HG02943 (cell line): ENCODE measurements around the gene LMBRD1.
"Not testable (repeated sequence)": the region's sequence is repeated elsewhere in the genome, so short reads cannot be mapped to it uniquely, and the experiment has no call there.

ENCODE experiments used
- ATAC-seq: cut with Tn5 transposase; IDR thresholded peaks from one replicate; pipeline ENCODE4 v1.9.1; 2021; ENCODE audit warnings: mild to moderate bottlenecking, low read depth, moderate library complexity; ENCODE audit not compliant: unreplicated experiment

The LMBRD1 gene

GRCh38 chr6:69758214-69758613 is 38.6 kb downstream of the LMBRD1 start:
- no peak for ATAC-seq

- no peak for ATAC-seq
Observed at GRCh38 chr6:69756907-69757306, 39.9 kb downstream of the LMBRD1 start.

- ATAC-seq: no peak
Observed at GRCh38 chr6:69756366-69756765, 40.4 kb downstream of the LMBRD1 start.

GRCh38 chr6:69735027-69735426 is 61.8 kb downstream of the LMBRD1 start:
- ATAC-seq: no peak

- peak; percentile 65 for ATAC-seq
Observed at GRCh38 chr6:69732640-69733039, 64.2 kb downstream of the LMBRD1 start.

- ATAC-seq: no peak
Observed at GRCh38 chr6:69732045-69732444, 64.8 kb downstream of the LMBRD1 start.

GRCh38 chr6:69729870-69730449 is 66.8 kb downstream of the LMBRD1 start:
- no peak for ATAC-seq

- ATAC-seq: no peak
Observed at GRCh38 chr6:69722683-69723082, 74.1 kb downstream of the LMBRD1 start.

- peak; percentile 76 for ATAC-seq
Observed at GRCh38 chr6:69719602-69720193, 77.1 kb downstream of the LMBRD1 start.

GRCh38 chr6:69706724-69707123 is 90.1 kb downstream of the LMBRD1 start:
- ATAC-seq: no peak

GRCh38 chr6:69705954-69706353 is 90.9 kb downstream of the LMBRD1 start:
- ATAC-seq: no peak

GRCh38 chr6:69704916-69705315 is 91.9 kb downstream of the LMBRD1 start:
- ATAC-seq: no peak

GRCh38 chr6:69699655-69700054 is 97.2 kb downstream of the LMBRD1 start:
- no peak for ATAC-seq

GRCh38 chr6:69696273-69696672 is 100.5 kb downstream of the LMBRD1 start:
- no peak for ATAC-seq

GRCh38 chr6:69693762-69694161 is 103.0 kb downstream of the LMBRD1 start:
- ATAC-seq: no peak

GRCh38 chr6:69690986-69691385 is 105.8 kb downstream of the LMBRD1 start:
- no peak for ATAC-seq

- ATAC-seq: no peak
Observed at GRCh38 chr6:69680302-69680701, 116.5 kb downstream of the LMBRD1 start.

- ATAC-seq: no peak
Observed at GRCh38 chr6:69673298-69673697, 123.5 kb downstream of the LMBRD1 start.

GRCh38 chr6:69668916-69669315 is 127.9 kb downstream of the LMBRD1 start:
- no peak for ATAC-seq

GRCh38 chr6:69666779-69667178 is 130.0 kb downstream of the LMBRD1 start:
- not testable (repeated sequence) for ATAC-seq

GRCh38 chr6:69665437-69665836 is 131.4 kb downstream of the LMBRD1 start:
- no peak for ATAC-seq

- no peak for ATAC-seq
Observed at GRCh38 chr6:69664551-69664950, 132.3 kb downstream of the LMBRD1 start.

GRCh38 chr6:69663215-69663614 is 133.6 kb downstream of the LMBRD1 start:
- no peak for ATAC-seq
